Progenitor cell of endocrine pancreas (in vitro differentiated cells): Measurements from ENCODE around the gene PTPRH. TPM values are rescaled to one million over a fixed set of nuclear protein-coding genes. Genes with fewer than 3 reads are reported as not detected.
"Not testable (repeated sequence)": the region's sequence is repeated elsewhere in the genome, so short reads cannot be mapped to it uniquely, and the experiment has no call there.

ENCODE experiments used
- DNase-seq: peaks from one replicate; pipeline ENCODE4 v3.0.0; 2021; ENCODE audit warnings: low spot score; ENCODE audit not compliant: unreplicated experiment
- H3K27ac Mint-ChIP-seq: 2 replicates; pipeline ENCODE4 v1.8.0; 2021; ENCODE audit warnings: mild to moderate bottlenecking, moderate library complexity, mixed read lengths
- H3K27me3 Mint-ChIP-seq: 2 replicates; pipeline ENCODE4 v1.8.0; 2021; ENCODE audit warnings: mixed read lengths
- H3K36me3 Mint-ChIP-seq: 2 replicates; pipeline ENCODE4 v1.8.0; 2022; ENCODE audit warnings: mixed read lengths; ENCODE audit not compliant: insufficient read depth
- H3K4me1 Mint-ChIP-seq: 2 replicates; pipeline ENCODE4 v1.8.0; 2021; ENCODE audit warnings: low read depth, mixed read lengths
- H3K4me3 Mint-ChIP-seq: 2 replicates; pipeline ENCODE4 v1.8.0; 2021; ENCODE audit warnings: low read depth, mild to moderate bottlenecking, moderate library complexity, mixed read lengths
- H3K9me3 Mint-ChIP-seq: 2 replicates; pipeline ENCODE4 v1.8.0; 2021; ENCODE audit warnings: low read depth, mixed read lengths
- CTCF ChIP-seq: fragments of 200-600 bp; sonication (generic); IDR thresholded peaks from one replicate; pipeline ENCODE4 v1.5.0; 2021; ENCODE audit warnings: antibody characterized with exemption, mild to moderate bottlenecking; ENCODE audit not compliant: unreplicated experiment
- total RNA-seq: library from RNA; stranded (reverse); gene quantifications from 2 replicates; pipeline ENCODE4 v1.2.1, GENCODE V29; 2021

Gene PTPRH
- total RNA-seq, 1 donor from 2014 or later, result 0.43 TPM

GRCh38 chr19:55158848-55159749 is 50.2 kb downstream of the PTPRH start:
- Mint-ChIP-seq H3K36me3 (no peaks in the 10 kb centered on the region), H3K27ac (no peak overlapping the region), H3K4me3 (no peak overlapping the region), H3K4me1 (peaks cover 2% of the 10 kb centered on the region), H3K9me3 (no peaks in the 10 kb centered on the region), H3K27me3 (peaks cover 43% of the 10 kb centered on the region)
- DNase-seq, result no peak
- no peak for TF ChIP-seq CTCF

- Mint-ChIP-seq H3K27ac (no peak overlapping the region), H3K4me1 (peaks cover 2% of the 10 kb centered on the region), H3K36me3 (no peaks in the 10 kb centered on the region), H3K27me3 (peaks cover 39% of the 10 kb centered on the region), H3K9me3 (no peaks in the 10 kb centered on the region), H3K4me3 (no peak overlapping the region)
- DNase-seq, result no peak
- TF ChIP-seq CTCF, result no peak
Observed at GRCh38 chr19:55158423-55158822, 50.9 kb downstream of the PTPRH start.

- H3K27ac Mint-ChIP-seq, result no peak within 1 kb of the TSS
- H3K27me3 Mint-ChIP-seq, result peaks cover 36% of the 10 kb centered on the region
Observed at GRCh38 chr19:55157064-55157908, 52.0 kb downstream of the PTPRH start, which contains the start of gene TNNI3. Gene TNNI3 (minus strand): TSS chr19:55157732. CDS start chr19:55157589, 143 bp downstream.

GRCh38 chr19:55156202-55157063 is 52.9 kb downstream of the PTPRH start:
- DNase-seq, result peak; percentile 71
- Mint-ChIP-seq H3K27me3 (peaks cover 40% of the 10 kb centered on the region), H3K27ac (no peak overlapping the region), H3K36me3 (peaks cover 3% of the 10 kb centered on the region), H3K4me3 (peak overlapping the region; percentile 75), H3K4me1 (peaks cover 2% of the 10 kb centered on the region), H3K9me3 (no peaks in the 10 kb centered on the region)
- no peak for TF ChIP-seq CTCF

More at GRCh38 chr19:55157064-55157908, 52.0 kb downstream of the PTPRH start, which contains the start of gene TNNI3:
- Mint-ChIP-seq H3K4me1 (peaks cover 2% of the 10 kb centered on the region), H3K36me3 (no peaks in the 10 kb centered on the region), H3K9me3 (no peaks in the 10 kb centered on the region), H3K4me3 (peak within 1 kb of the TSS; percentile 75)
- DNase-seq, result no peak
- no peak for TF ChIP-seq CTCF

GRCh38 chr19:55155784-55156183 is 53.5 kb downstream of the PTPRH start:
- not testable (repeated sequence) for DNase-seq, H3K27ac Mint-ChIP-seq, H3K36me3 Mint-ChIP-seq, H3K9me3 Mint-ChIP-seq, H3K4me1 Mint-ChIP-seq
- H3K27me3 Mint-ChIP-seq, result peaks cover 43% of the 10 kb centered on the region
- peak overlapping the region; percentile 75 for H3K4me3 Mint-ChIP-seq
